WTC11 (cell line): Measurements from ENCODE around the gene TMBIM6. TPM values are rescaled to one million over a fixed set of nuclear protein-coding genes. Genes with fewer than 3 reads are reported as not detected.

Experiments used
- ATAC-seq: fragments of 200-7000 bp; cut with Tn5 transposase; 2 replicates; pipeline ENCODE4 v1.10.0; 2021; ENCODE audit warnings: mild to moderate bottlenecking, moderate library complexity
- CTCF ChIA-PET: fragments of 300-600 bp; sonication (Branson Sonifier 250); formaldehyde crosslinking; loops from one replicate; lab custom pipeline; 2021; ENCODE audit warnings: antibody characterized with exemption; lab: Charles Lee
- POLR2A ChIA-PET: fragments of 350-600 bp; sonication (Branson Sonifier 250); formaldehyde crosslinking; loops from one replicate; lab custom pipeline; 2021; ENCODE audit warnings: antibody characterized with exemption; lab: Charles Lee
- DNase-seq: peaks from one replicate; pipeline ENCODE4 v3.0.0; 2021; ENCODE audit warnings: low spot score
- H3K27ac Mint-ChIP-seq: 2 replicates; pipeline ENCODE4 v1.8.0; 2021; ENCODE audit warnings: mixed read lengths
- H3K27me3 Mint-ChIP-seq: 2 replicates; pipeline ENCODE4 v1.8.0; 2021; ENCODE audit warnings: low read depth, mild to moderate bottlenecking, moderate library complexity, mixed read lengths
- H3K36me3 Mint-ChIP-seq: 2 replicates; pipeline ENCODE4 v1.8.0; 2021; ENCODE audit warnings: mixed read lengths
- H3K4me1 Mint-ChIP-seq: 2 replicates; pipeline ENCODE4 v1.8.0; 2022; ENCODE audit warnings: mixed read lengths
- H3K4me3 Mint-ChIP-seq: 2 replicates; pipeline ENCODE4 v1.8.0; 2021; ENCODE audit warnings: mild to moderate bottlenecking, moderate library complexity, mixed read lengths
- H3K9me3 Mint-ChIP-seq: 2 replicates; pipeline ENCODE4 v1.8.0; 2021; ENCODE audit warnings: mixed read lengths
- ATF2 ChIP-seq: sonication (generic); formaldehyde crosslinking; IDR thresholded peaks from 2 replicates; pipeline ENCODE4 v1.8.1; 2022; ENCODE audit warnings: low read depth, missing genetic modification reagents, borderline replicate concordance
- CDX4 ChIP-seq: fragments of 250-450 bp; sonication (Bioruptor Pico); IDR thresholded peaks from 2 replicates; pipeline ENCODE4 v1.9.0; 2021; ENCODE audit warnings: moderate library complexity, mild to moderate bottlenecking, inconsistent platforms, borderline replicate concordance
- CTCF ChIP-seq: fragments of 200-600 bp; IDR thresholded peaks from 2 replicates; pipeline ENCODE4 v1.8.0; 2022; ENCODE audit warnings: antibody characterized with exemption
- EMX1 ChIP-seq: fragments of 250-450 bp; sonication (Bioruptor Pico); IDR thresholded peaks from 2 replicates; pipeline ENCODE4 v1.8.0; 2021; ENCODE audit warnings: mild to moderate bottlenecking
- ERG ChIP-seq: fragments of 250-450 bp; sonication (Bioruptor Pico); IDR thresholded peaks from 2 replicates; pipeline ENCODE4 v1.8.0; 2021; ENCODE audit warnings: mild to moderate bottlenecking
- GRHL2 ChIP-seq: fragments of 250-450 bp; sonication (Bioruptor Pico); IDR thresholded peaks from 2 replicates; pipeline ENCODE4 v1.8.0; 2022; ENCODE audit warnings: mild to moderate bottlenecking, moderate library complexity; ENCODE audit not compliant: insufficient replicate concordance, severe bottlenecking
- HMGA2 ChIP-seq: fragments of 250-450 bp; sonication (Bioruptor Pico); IDR thresholded peaks from 2 replicates; pipeline ENCODE4 v1.4.0; 2021; ENCODE audit warnings: mild to moderate bottlenecking, moderate library complexity
- MXD4 ChIP-seq: fragments of 250-450 bp; sonication (Bioruptor Pico); IDR thresholded peaks from 2 replicates; pipeline ENCODE4 v1.8.0; 2021; ENCODE audit warnings: mild to moderate bottlenecking, moderate library complexity, borderline replicate concordance
- NR2C2 ChIP-seq: sonication (generic); formaldehyde crosslinking; IDR thresholded peaks from 2 replicates; pipeline ENCODE4 v1.8.0; 2022; ENCODE audit warnings: mild to moderate bottlenecking, missing genetic modification reagents
- RELA ChIP-seq: sonication (generic); formaldehyde crosslinking; IDR thresholded peaks from 2 replicates; pipeline ENCODE4 v1.8.1; 2022; ENCODE audit warnings: missing genetic modification reagents, mild to moderate bottlenecking, borderline replicate concordance
- SMAD4 ChIP-seq: sonication (generic); formaldehyde crosslinking; IDR thresholded peaks from 2 replicates; pipeline ENCODE4 v1.8.0; 2022; ENCODE audit warnings: mild to moderate bottlenecking, missing genetic modification reagents
- TEAD4 ChIP-seq: sonication (generic); formaldehyde crosslinking; IDR thresholded peaks from 2 replicates; pipeline ENCODE4 v1.8.0; 2022; ENCODE audit warnings: mild to moderate bottlenecking, missing genetic modification reagents
- ZNF232 ChIP-seq: sonication (generic); formaldehyde crosslinking; IDR thresholded peaks from 2 replicates; pipeline ENCODE4 v1.8.0; 2022; ENCODE audit warnings: mild to moderate bottlenecking, missing genetic modification reagents
- ZNF263 ChIP-seq: sonication (generic); formaldehyde crosslinking; IDR thresholded peaks from 2 replicates; pipeline ENCODE4 v1.8.1; 2022; ENCODE audit warnings: low read depth, mild to moderate bottlenecking, moderate library complexity, missing genetic modification reagents
- ZNF425 ChIP-seq: fragments of 250-450 bp; sonication (Bioruptor Pico); conservative IDR thresholded peaks from 2 replicates; pipeline ENCODE4 v1.9.0; 2021; ENCODE audit warnings: mild to moderate bottlenecking
- ZNF671 ChIP-seq: fragments of 250-450 bp; sonication (Bioruptor Pico); IDR thresholded peaks from 2 replicates; pipeline ENCODE4 v1.8.0; 2021; ENCODE audit warnings: mild to moderate bottlenecking
- total RNA-seq: library from RNA; stranded (reverse); gene quantifications from 3 replicates; pipeline ENCODE4 v1.2.3, GENCODE V29; 2021

Gene TMBIM6
- total RNA-seq, 1 experiment from 2014 or later: 402 TPM

- peak; percentile 50 for TF ChIP-seq CTCF
Measured at GRCh38 chr12:49776413-49776812, 35.1 kb downstream of the TMBIM6 start (continued).

GRCh38 chr12:49776858-49777257 lies 35.5 kb downstream of the TMBIM6 start:
- no peaks in the 10 kb centered on the region for H3K36me3 Mint-ChIP-seq
- ChIA-PET POLR2A (interaction anchor here (0.7 kb wide), 1 partner anchor 28 kb away, joined by 4 read pairs; no protein-coding TSS in a partner anchor), CTCF (interaction anchor here (0.8 to 3.2 kb wide), 10 partner anchors 13 to 190 kb away, joined by 3 to 33 read pairs (median 12); partner anchors contain the start of genes BCDIN3D, NCKAP5L and TMBIM6)
- DNase-seq (no peak), ATAC-seq (no peak)
- no peak overlapping the region for H3K4me3 Mint-ChIP-seq
- peaks cover 17% of the 10 kb centered on the region for H3K4me1 Mint-ChIP-seq
- H3K9me3 Mint-ChIP-seq: no peaks in the 10 kb centered on the region
- H3K27ac Mint-ChIP-seq: no peak overlapping the region
- H3K27me3 Mint-ChIP-seq: peaks cover 20% of the 10 kb centered on the region
- TF ChIP-seq NR2C2 (CRISPR knock-in tag) (no peak), ZNF232 (no peak), RELA (no peak), ZNF263 (no peak), ERG (CRISPR knock-in tag) (no peak)

- DNase-seq: no peak
- Mint-ChIP-seq H3K4me1 (peaks cover 17% of the 10 kb centered on the region), H3K27me3 (peaks cover 20% of the 10 kb centered on the region), H3K27ac (no peak overlapping the region), H3K4me3 (no peak overlapping the region), H3K9me3 (no peaks in the 10 kb centered on the region), H3K36me3 (no peaks in the 10 kb centered on the region)
- CTCF ChIA-PET: interaction anchor here (0.8 to 3.2 kb wide), 23 partner anchors 8 to 262 kb away, joined by 3 to 33 read pairs (median 8); partner anchors contain the start of genes BCDIN3D, NCKAP5L, PRPF40B and TMBIM6
- no peak for ATAC-seq
- POLR2A ChIA-PET: interaction anchor here (1.1 kb wide), 1 partner anchor 51 kb away, joined by 4 read pairs; the partner anchor contains the start of gene NCKAP5L
- TF ChIP-seq ZNF263 (no peak), GRHL2 (CRISPR knock-in tag) (no peak), SMAD4 (CRISPR knock-in tag) (no peak), EMX1 (CRISPR knock-in tag) (no peak), MXD4 (no peak), HMGA2 (no peak), ZNF425 (CRISPR knock-in tag) (no peak), ATF2 (CRISPR knock-in tag) (no peak), TEAD4 (CRISPR knock-in tag) (no peak), ZNF671 (CRISPR knock-in tag) (no peak), CDX4 (CRISPR knock-in tag) (no peak)
Measured at GRCh38 chr12:49777341-49777740, 36.0 kb downstream of the TMBIM6 start.
